ENCODE results near the gene CACNA2D3. TPM values are rescaled to one million over a fixed set of nuclear protein-coding genes. Genes with fewer than 3 reads are reported as not detected.

The CACNA2D3 gene
- total RNA-seq, 1 donor from 2014 or later, result 10.0 TPM

DNA sequence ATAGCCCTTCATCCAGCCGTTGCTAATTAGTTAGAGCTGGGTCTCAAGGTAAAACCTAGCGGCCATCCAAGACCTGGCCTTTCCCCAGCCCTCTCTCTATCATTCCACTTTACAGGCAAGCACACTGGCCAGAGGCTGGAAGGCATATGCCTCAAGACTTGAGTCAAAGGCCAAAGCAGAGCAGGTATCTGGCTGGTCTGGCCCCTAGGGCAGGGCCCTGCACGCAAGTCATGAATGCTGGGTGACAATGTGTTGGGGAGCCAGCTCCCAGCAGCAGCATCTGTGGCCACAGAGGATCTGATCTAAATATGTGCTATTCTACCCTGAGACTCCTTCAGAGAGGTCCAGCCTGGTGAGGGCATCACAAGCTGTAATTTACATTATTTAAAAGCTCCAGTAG is 691.9 kb downstream of the CACNA2D3 start:
- no peak overlapping the region for H3K27ac Mint-ChIP-seq (ENCODE audit: unreplicated experiment)
- H3K4me1 Mint-ChIP-seq (ENCODE audit: low read depth, unreplicated experiment), result peaks cover 11% of the 10 kb centered on the region
- H3K36me3 Mint-ChIP-seq (ENCODE audit: unreplicated experiment), result no peaks in the 10 kb centered on the region
- H3K27me3 Mint-ChIP-seq (ENCODE audit: unreplicated experiment), result no peaks in the 10 kb centered on the region
- no peak overlapping the region for H3K4me3 Mint-ChIP-seq (ENCODE audit: unreplicated experiment)
- peaks cover 3% of the 10 kb centered on the region for H3K9me3 Mint-ChIP-seq (ENCODE audit: unreplicated experiment)
- no peak for TF ChIP-seq CTCF (IDR thresholded peaks at IDR 0.05; ENCODE audit: partially characterized antibody, unreplicated experiment)
- DNase-seq, result no peak

DNA sequence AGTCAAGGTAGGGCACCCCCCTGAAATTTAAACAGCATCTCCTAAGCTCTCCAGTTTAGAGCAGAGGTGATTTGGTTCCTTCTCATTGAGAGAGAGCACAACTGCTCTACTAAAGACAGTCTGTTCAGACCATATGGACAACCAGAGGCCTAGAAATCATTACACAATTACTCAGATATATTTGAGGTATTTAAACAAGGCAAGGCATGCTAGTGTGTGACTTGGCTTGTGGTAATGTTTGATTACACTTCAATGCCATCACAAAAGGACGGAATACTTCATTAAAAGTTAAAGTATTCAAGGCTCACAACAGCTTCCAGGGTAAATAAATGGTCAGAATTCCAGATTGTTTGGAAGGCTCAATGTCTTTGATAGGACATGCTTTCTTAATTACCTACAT is 695.3 kb downstream of the CACNA2D3 start:
- Mint-ChIP-seq H3K36me3 (ENCODE audit: unreplicated experiment) (no peaks in the 10 kb centered on the region), H3K9me3 (ENCODE audit: unreplicated experiment) (peaks cover 3% of the 10 kb centered on the region), H3K27ac (ENCODE audit: unreplicated experiment) (no peak overlapping the region), H3K27me3 (ENCODE audit: unreplicated experiment) (peaks cover 2% of the 10 kb centered on the region), H3K4me1 (ENCODE audit: low read depth, unreplicated experiment) (peaks cover 18% of the 10 kb centered on the region), H3K4me3 (ENCODE audit: unreplicated experiment) (no peak overlapping the region)
- no peak for DNase-seq
- no peak for TF ChIP-seq CTCF (IDR thresholded peaks at IDR 0.05; ENCODE audit: partially characterized antibody, unreplicated experiment)

- H3K27me3 Mint-ChIP-seq (ENCODE audit: unreplicated experiment), result peaks cover 2% of the 10 kb centered on the region
- no peaks in the 10 kb centered on the region for H3K36me3 Mint-ChIP-seq (ENCODE audit: unreplicated experiment)
- peaks cover 3% of the 10 kb centered on the region for H3K9me3 Mint-ChIP-seq (ENCODE audit: unreplicated experiment)
These were observed 696.1 kb downstream of the CACNA2D3 start for GRCh38 chr3:54818486-54818885.

DNA sequence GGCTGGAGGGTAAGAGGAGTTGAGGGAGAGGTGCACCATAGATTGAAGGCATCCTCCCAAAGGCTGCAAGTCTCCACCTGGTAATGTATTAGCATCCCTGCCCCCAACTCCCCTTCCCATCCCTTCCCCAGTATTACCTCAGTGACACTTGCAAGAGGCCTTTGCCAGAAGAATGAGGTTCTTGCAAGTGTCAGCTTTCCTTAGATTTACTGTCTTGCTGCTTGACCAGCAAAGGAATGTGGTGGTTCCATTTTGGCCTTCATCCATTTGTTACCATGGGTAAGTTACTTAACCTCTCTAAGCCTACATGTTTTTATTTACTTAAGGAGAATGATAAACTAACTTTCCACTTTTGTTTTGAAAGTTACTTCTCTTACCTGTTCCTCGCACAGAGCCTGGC is 696.6 kb downstream of the CACNA2D3 start:
- TF ChIP-seq CTCF (IDR thresholded peaks at IDR 0.05; ENCODE audit: partially characterized antibody, unreplicated experiment), result no peak
- DNase-seq, result no peak
- Mint-ChIP-seq H3K4me3 (ENCODE audit: unreplicated experiment) (no peak overlapping the region), H3K4me1 (ENCODE audit: low read depth, unreplicated experiment) (peaks cover 18% of the 10 kb centered on the region), H3K36me3 (ENCODE audit: unreplicated experiment) (no peaks in the 10 kb centered on the region), H3K27ac (ENCODE audit: unreplicated experiment) (no peak overlapping the region), H3K9me3 (ENCODE audit: unreplicated experiment) (peaks cover 3% of the 10 kb centered on the region), H3K27me3 (ENCODE audit: unreplicated experiment) (peaks cover 2% of the 10 kb centered on the region)

More at GRCh38 chr3:54818486-54818885, 696.1 kb downstream of the CACNA2D3 start:
- Mint-ChIP-seq H3K4me1 (ENCODE audit: low read depth, unreplicated experiment) (peaks cover 18% of the 10 kb centered on the region), H3K4me3 (ENCODE audit: unreplicated experiment) (no peak overlapping the region), H3K27ac (ENCODE audit: unreplicated experiment) (no peak overlapping the region)
- no peak for DNase-seq
- no peak for TF ChIP-seq CTCF (IDR thresholded peaks at IDR 0.05; ENCODE audit: partially characterized antibody, unreplicated experiment)

DNA sequence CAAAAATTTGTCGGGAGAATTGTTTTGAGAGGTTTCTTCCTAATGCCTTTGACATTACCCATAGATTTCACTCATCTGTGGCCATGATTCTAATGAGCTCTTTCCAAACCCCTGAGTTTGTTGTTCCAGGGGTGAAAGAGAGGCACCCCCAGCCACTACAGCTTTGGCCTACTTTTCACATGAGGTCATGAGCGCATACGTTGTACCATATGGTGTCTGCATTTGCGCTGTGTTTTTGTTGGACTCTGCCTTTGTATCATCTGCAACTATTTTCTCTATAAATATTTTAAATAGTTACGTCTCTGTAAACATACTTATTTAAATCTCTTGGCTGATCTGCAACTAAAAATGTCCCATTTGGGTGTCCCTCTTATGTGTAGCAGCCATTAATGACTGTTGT is 697.6 kb downstream of the CACNA2D3 start:
- no peak overlapping the region for H3K27ac Mint-ChIP-seq (ENCODE audit: unreplicated experiment)
- no peaks in the 10 kb centered on the region for H3K36me3 Mint-ChIP-seq (ENCODE audit: unreplicated experiment)
- no peak overlapping the region for H3K4me3 Mint-ChIP-seq (ENCODE audit: unreplicated experiment)
- TF ChIP-seq CTCF (IDR thresholded peaks at IDR 0.05; ENCODE audit: partially characterized antibody, unreplicated experiment), result no peak
- no peak for DNase-seq
- H3K4me1 Mint-ChIP-seq (ENCODE audit: low read depth, unreplicated experiment), result peaks cover 18% of the 10 kb centered on the region
- H3K27me3 Mint-ChIP-seq (ENCODE audit: unreplicated experiment), result peaks cover 2% of the 10 kb centered on the region
- H3K9me3 Mint-ChIP-seq (ENCODE audit: unreplicated experiment), result peaks cover 3% of the 10 kb centered on the region
